Activated effector memory CD4-positive, alpha-beta T cell treated with anti-CD3 and anti-CD28 coated beads, Interleukin-2, amount 50 U/mL, for 16 hours (primary cell): ENCODE results near the gene SUGCT.

ENCODE experiments used
- DNase-seq: peaks from one replicate; pipeline ENCODE4 v3.0.0-alpha.2; 2020

Gene SUGCT

GRCh38 chr7:40889539-40889938 is 754.7 kb downstream of the SUGCT start:
- no peak for DNase-seq

- DNase-seq = no peak
Measured at GRCh38 chr7:40890088-40890692, 755.4 kb downstream of the SUGCT start.

GRCh38 chr7:40891232-40891631 is 756.4 kb downstream of the SUGCT start:
- DNase-seq = no peak

- no peak for DNase-seq
Measured at GRCh38 chr7:40899151-40899550, 764.3 kb downstream of the SUGCT start.

- no peak for DNase-seq
Measured at GRCh38 chr7:40899636-40900507, 765.1 kb downstream of the SUGCT start.

- DNase-seq = no peak
Measured at GRCh38 chr7:40903872-40904271, 769.1 kb downstream of the SUGCT start.

GRCh38 chr7:40907286-40907685 is 772.5 kb downstream of the SUGCT start:
- no peak for DNase-seq

GRCh38 chr7:40909346-40909980 is 774.7 kb downstream of the SUGCT start:
- no peak for DNase-seq
